ENCODE data around the gene PGAP3. TPM values are rescaled to one million over a fixed set of nuclear protein-coding genes. Genes with fewer than 3 reads are reported as not detected.

The PGAP3 gene
- polyA plus RNA-seq, 3 donors: 8.3 to 19.3 (median 9.2) TPM

DNA sequence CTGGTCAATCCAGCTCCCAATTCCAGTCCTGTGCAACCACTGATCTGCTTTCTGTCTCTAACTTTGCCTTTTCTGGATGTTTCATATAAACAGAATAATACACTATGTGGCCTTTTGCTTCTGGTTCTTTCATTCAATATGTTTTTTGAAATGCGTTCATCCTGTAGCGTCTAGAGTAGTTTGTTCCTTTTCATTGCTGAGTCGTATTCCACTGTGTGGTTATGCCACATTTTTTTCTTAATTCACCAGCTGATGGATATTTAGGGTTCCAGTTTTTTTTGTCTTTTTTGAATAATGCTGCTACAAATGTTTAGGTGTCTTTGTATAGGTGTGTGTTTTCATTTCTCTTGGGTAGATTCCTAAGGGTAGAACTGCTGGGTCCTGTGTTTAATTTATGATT is 44.7 kb upstream of the PGAP3 start:
- Histone ChIP-seq H3K4me2 (replicated peaks; ENCODE audit: extremely low read depth, low read length, poor library complexity, severe bottlenecking) (no peak overlapping the region), H3K9ac (ENCODE audit: insufficient read depth, low read length, poor library complexity, severe bottlenecking) (no peak overlapping the region), H3K27me3 (ENCODE audit: control insufficient read depth in 2 of 2, insufficient read depth in 2 of 2, low read length in 2 of 2) (peaks cover 15 to 26% of the 10 kb centered on the region in 2 donors), H2AFZ (ENCODE audit: insufficient read depth, low read depth, low read length, poor library complexity, severe bottlenecking) (no peak overlapping the region), H3K36me3 (replicated peaks in 1 of 2; ENCODE audit: control insufficient read depth in 1 of 2, insufficient read depth in 2 of 2, low read length in 2 of 2) (peaks cover 14 to 19% of the 10 kb centered on the region in 2 donors), H3K27ac (ENCODE audit: low read depth in 1 of 2, low read length in 2 of 2) (no peak overlapping the region), H3K4me3 (replicated peaks in 1 of 3; ENCODE audit: low read depth in 2 of 3, low read length in 3 of 3) (no peak overlapping the region), H3K9me3 (replicated peaks in 1 of 2; ENCODE audit: control insufficient read depth in 1 of 2, insufficient read depth in 1 of 2, low read length in 2 of 2) (no peaks in the 10 kb centered on the region), H4K20me1 (ENCODE audit: insufficient read depth, low read length) (no peaks in the 10 kb centered on the region), H3K4me1 (ENCODE audit: control insufficient read depth in 1 of 2, insufficient read depth in 2 of 2, low read length in 2 of 2) (peaks cover 9 to 14% of the 10 kb centered on the region in 2 donors), H3K79me2 (ENCODE audit: insufficient read depth, low read length) (peaks cover 9% of the 10 kb centered on the region)
- peaks cover 15 to 20% of the 10 kb centered on the region in 2 donors for H3K36me3 Mint-ChIP-seq
- peaks cover 31 to 41% (median 39%) of the 10 kb centered on the region in 3 donors for H3K27me3 Mint-ChIP-seq (ENCODE audit: low read depth in 3 of 3)
- no peak overlapping the region for H3K4me3 Mint-ChIP-seq
- H3K4me1 Mint-ChIP-seq: peaks cover 10% of the 10 kb centered on the region
- TF ChIP-seq, protein P1, sequence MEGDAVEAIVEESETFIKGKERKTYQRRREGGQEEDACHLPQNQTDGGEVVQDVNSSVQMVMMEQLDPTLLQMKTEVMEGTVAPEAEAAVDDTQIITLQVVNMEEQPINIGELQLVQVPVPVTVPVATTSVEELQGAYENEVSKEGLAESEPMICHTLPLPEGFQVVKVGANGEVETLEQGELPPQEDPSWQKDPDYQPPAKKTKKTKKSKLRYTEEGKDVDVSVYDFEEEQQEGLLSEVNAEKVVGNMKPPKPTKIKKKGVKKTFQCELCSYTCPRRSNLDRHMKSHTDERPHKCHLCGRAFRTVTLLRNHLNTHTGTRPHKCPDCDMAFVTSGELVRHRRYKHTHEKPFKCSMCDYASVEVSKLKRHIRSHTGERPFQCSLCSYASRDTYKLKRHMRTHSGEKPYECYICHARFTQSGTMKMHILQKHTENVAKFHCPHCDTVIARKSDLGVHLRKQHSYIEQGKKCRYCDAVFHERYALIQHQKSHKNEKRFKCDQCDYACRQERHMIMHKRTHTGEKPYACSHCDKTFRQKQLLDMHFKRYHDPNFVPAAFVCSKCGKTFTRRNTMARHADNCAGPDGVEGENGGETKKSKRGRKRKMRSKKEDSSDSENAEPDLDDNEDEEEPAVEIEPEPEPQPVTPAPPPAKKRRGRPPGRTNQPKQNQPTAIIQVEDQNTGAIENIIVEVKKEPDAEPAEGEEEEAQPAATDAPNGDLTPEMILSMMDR (IDR thresholded peaks at IDR 0.05): no peak
- peaks cover 0 to 4% (median 1%) of the 10 kb centered on the region in 7 donors for H3K9me3 Mint-ChIP-seq
- no peak for DNase-seq
- WGBS (ENCODE audit: insufficient coverage): no CpG with 5 or more reads among the region's 3 CpGs
- peak overlapping the region in 1 of 7 donors; percentile 54 for H3K27ac Mint-ChIP-seq
- intact Hi-C loops (cut with micrococcal nuclease): loop anchor here (5.0 kb wide), 2 partner anchors 95 to 110 kb away; partner anchors contain the start of gene STARD3 (in 1 of the 2)

DNA sequence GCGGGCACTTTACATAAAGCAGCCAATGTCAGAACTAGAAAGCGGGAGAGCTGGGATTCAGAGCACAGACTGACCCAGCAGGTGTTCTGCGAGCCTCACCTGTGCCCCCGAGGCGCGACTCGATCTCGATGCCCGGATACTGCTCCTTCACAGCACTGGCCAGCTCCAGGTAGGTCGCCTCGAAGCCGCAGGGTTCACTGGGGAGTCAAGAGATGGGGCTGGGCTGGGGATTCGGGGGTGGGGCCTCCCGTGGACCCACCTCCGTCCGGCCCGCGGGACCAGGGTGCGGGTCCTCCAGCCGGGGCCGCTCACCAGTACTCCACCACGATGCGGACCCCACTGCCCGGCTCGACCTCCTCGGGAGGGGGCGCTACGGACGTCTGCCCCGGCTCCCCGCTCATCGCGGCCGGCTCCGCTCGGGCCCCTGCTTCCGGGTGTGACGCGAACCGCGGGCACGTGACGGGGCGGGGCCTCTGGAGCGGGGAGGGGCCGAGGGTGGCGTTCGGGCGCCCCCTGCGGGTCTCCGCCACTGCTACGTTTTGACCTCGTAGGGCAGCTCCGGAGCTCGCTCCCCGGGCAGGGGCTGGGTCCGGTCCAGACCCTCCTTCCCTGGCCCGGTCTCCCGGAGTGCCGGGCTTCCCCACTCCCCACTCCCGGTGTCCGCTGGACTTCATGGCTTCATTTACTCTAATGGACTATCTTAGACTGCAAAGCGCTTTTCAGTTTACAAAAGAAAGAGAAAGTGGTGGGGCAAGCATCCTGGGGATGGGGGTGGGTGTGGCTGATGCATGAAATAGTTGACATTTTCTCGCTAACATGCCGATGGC is 42.5 kb upstream of the PGAP3 start, which contains the start of gene MIEN1:
TSS of gene MIEN1 (minus strand) at position 438 of the 827 bp plus-strand sequence. CDS start at position 401, 37 bp downstream.
- H3K4me3 Mint-ChIP-seq: peak within 1 kb of the TSS; percentile 84 to 90
- H3K4me3 ChIP-seq (replicated peaks in 1 of 3; ENCODE audit: low read depth in 2 of 3, low read length in 3 of 3): peak within 1 kb of the TSS; percentile 69 to 95 (median 86)
- H3K27ac ChIP-seq (ENCODE audit: low read depth in 1 of 2, low read length in 2 of 2): peak within 1 kb of the TSS; percentile 48 to 96
- no peaks in the 10 kb centered on the region for H4K20me1 ChIP-seq (ENCODE audit: insufficient read depth, low read length)
- intact Hi-C loops (cut with micrococcal nuclease): loop anchor here (2.0 to 5.0 kb wide), 3 partner anchors 18 to 108 kb away; partner anchors contain the start of gene STARD3 (in 1 of the 2)
- peaks cover 0 to 5% of the 10 kb centered on the region in 2 donors for H3K27me3 ChIP-seq (ENCODE audit: control insufficient read depth in 2 of 2, insufficient read depth in 2 of 2, low read length in 2 of 2)
- H3K36me3 Mint-ChIP-seq: peaks cover 26 to 33% of the 10 kb centered on the region in 2 donors
- peak within 1 kb of the TSS; percentile 90 for H2AFZ ChIP-seq (ENCODE audit: insufficient read depth, low read depth, low read length, poor library complexity, severe bottlenecking)
- H3K4me1 Mint-ChIP-seq: peaks cover 9% of the 10 kb centered on the region
- TF ChIP-seq, protein P1 (IDR thresholded peaks at IDR 0.05): peak; percentile 97
- H3K9me3 ChIP-seq (replicated peaks in 1 of 2; ENCODE audit: control insufficient read depth in 1 of 2, insufficient read depth in 1 of 2, low read length in 2 of 2): no peaks in the 10 kb centered on the region
- WGBS (ENCODE audit: insufficient coverage): under 1% methylated on average over 59 of the region's 65 CpGs
- peak within 1 kb of the TSS; percentile 89 for H3K9ac ChIP-seq (ENCODE audit: insufficient read depth, low read length, poor library complexity, severe bottlenecking)
- H3K4me1 ChIP-seq (ENCODE audit: control insufficient read depth in 1 of 2, insufficient read depth in 2 of 2, low read length in 2 of 2): peaks cover 9 to 13% of the 10 kb centered on the region in 2 donors
- peak; percentile 83 to 88 (median 84) for DNase-seq
- peak within 1 kb of the TSS; percentile 87 to 94 (median 91) for H3K27ac Mint-ChIP-seq
- H3K79me2 ChIP-seq (ENCODE audit: insufficient read depth, low read length): peaks cover 9% of the 10 kb centered on the region
- peak within 1 kb of the TSS; percentile 93 for H3K4me2 ChIP-seq (replicated peaks; ENCODE audit: extremely low read depth, low read length, poor library complexity, severe bottlenecking)
- H3K9me3 Mint-ChIP-seq: no peaks in the 10 kb centered on the region
- peaks cover 11 to 19% (median 17%) of the 10 kb centered on the region in 3 donors for H3K27me3 Mint-ChIP-seq (ENCODE audit: low read depth in 3 of 3)
- peaks cover 19 to 31% of the 10 kb centered on the region in 2 donors for H3K36me3 ChIP-seq (replicated peaks in 1 of 2; ENCODE audit: control insufficient read depth in 1 of 2, insufficient read depth in 2 of 2, low read length in 2 of 2)

All from CD14-positive monocyte (primary cell).